C1 segment of cervical spinal cord (tissue), 14 donors: Measurements from ENCODE around the gene CAMTA1.
"Not testable (repeated sequence)": the region's sequence is repeated elsewhere in the genome, so short reads cannot be mapped to it uniquely, and the experiment has no call there.

Experiments
- DNase-seq, 14 donors: peaks; one replicate each; lab custom pipeline; 2025; lab: John Stamatoyannopoulos, UW

CAMTA1 gene

DNA sequence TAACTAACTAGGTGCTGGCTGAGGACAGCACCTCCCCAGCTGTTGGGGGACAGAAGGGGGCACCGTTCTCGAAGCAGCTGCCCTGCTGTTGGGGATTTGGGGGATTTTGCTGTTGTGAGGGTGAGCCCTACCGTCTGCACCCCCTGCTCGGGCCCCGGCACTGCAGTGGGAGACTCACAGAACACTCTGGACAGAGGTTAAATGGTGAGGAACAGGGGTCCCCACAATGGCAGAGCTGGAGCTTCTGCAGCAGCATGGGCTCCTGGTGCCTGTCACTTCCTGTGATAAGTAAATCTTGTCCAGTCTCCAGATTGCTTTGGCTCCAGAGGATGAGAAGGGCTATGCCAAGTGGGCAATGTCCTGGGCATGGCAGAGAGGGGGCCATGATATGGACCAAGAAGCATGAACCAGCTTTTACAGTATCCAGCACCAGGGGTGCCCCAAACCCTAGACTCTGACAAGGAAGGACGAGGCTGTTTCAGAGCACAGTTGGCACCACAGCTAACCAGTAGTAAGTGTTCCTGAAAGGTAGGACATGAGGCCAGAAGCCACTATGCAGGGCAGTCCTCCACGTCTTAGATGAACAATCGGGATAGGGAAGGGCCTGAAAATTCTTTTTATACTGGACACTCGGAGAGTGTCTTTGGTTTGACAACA, 620.7 kb downstream of the CAMTA1 start:
- no peak for DNase-seq

DNA sequence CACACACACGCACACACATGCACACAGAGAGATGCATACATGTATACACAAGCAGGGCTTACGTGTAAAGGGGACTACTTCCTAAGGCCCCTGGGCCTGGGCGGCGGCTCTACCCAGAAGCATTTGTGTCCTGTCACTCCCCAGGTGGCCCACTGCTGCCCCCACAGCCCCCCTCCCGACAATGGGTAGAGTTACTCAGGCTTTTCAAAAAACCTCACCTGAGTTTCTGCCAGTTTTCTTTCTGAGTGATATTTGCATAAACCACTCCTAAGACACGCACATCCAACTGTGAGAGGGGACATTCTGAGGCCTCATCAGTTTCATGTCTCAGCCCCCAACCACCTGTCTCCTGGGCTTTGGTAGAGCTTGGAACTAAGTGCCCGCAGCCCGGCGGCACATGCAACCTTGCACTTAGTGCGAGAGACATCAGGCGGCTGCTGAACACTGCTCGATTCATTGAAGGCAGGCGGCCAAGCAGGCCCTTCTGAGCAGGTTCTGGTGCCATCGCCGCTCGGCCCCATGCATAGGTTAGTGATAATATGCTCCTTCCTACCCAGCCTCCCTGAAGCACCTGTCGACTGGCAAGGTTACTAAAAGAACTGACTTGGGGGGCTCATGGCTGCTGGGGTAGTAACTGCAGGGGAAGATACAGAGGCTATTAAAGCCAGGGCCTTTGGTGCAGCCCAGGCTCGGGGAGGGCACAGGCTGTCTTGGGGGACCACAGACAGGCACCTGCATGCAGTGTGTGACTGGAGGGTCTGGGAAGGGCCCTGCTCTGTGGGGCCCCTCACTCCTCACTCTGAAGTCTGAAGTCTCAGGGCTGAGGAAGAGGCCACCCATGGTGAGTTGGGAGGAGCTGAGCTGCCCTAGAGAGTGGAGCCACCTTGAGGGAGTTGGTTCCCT, 621.6 kb downstream of the CAMTA1 start:
- no peak for DNase-seq

DNA sequence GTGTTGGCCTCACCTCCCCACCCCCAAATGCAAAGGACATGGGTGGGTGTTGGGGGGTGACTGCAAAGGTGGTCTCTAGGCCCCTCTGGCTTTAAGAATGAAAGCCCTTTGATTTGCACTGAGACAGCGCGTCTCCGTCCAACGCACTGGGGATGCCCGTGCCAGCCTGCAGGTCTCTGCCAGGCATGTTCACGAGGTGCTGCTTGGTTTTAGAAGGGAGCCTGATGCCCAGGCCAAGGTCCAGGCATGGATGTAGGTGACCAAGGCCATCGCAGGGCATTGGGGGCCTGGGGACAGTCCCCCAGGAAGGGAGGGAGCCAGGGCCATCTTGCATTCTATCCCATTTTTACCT, 622.3 kb downstream of the CAMTA1 start:
- DNase-seq: no peak

DNA sequence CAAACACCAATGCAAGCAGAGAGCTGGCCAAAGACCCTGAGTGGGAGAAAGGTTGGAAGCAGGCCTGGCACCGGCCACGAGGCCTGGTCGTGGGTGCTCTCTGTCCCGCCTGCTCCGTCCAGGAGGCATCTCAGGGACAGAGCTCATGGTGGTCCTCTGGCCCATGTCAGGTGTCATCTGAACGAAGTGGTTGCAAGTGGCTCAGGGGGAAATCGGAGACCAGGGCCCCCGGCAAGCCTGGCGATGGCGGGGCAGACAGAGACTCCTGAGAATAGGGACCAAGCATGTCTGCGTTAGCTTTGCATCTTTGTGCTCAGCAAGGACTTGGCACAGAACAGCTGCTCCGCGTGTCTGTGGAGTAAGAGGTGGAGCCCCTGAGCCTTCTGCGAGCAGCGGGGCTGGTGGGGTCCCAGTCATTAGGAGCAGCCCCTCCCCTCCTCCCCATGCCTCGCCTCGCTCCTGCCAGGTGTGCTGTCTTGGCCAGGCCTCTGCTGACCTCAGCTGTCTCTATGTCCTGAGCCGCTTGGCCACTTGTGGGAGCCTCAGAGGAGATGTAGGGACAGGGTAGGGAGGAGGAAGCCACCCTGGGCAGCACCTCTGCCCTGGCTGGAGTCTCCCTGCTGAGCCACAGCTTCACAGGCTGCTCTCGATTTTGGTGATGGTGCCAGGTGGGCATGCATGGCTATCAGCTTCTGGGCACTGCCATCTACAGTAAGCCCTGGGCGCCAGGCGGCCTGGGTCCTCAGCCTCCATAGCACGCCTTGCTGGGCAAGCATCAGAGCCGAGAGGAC, 622.9 kb downstream of the CAMTA1 start:
- DNase-seq: no peak

DNA sequence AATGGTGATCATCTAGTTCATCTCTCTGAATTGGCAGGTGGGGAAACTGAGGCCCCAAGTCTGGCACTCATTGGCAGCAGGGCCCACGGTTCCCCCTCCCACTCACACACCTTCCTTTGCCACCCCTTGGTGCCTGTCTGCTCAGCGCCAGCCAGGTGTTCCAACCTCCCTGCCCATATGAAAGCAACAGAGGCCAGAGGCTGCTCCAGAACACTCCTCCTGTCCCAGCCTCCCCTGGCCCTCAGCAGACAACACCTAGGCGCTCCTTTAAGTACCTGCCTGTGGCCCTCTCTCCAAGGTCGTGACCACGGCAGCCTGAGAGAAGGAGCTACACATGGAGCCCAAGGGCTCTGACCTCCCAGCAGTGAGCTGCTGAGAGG, 623.5 kb downstream of the CAMTA1 start:
- no peak for DNase-seq

DNA sequence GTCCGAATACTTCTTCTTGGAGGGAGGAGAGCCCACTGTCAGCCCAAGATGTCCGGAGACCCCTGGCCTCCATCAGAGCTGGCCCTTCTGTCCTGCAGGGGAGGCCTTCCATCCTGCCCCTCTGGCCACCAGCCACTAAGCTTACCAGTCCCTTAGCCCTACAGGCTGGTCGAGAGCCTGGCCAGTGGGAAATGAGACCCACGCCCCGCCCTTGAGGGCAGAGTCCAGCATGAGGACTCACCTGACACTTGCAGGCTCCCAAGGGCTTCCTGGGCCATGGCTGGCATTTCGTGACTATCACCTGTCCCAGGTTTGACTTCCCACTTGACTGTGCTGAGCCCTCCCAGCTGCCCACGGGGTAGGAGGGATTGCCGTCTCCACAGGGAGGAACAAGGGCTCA, 624.0 kb downstream of the CAMTA1 start:
- no peak for DNase-seq

DNA sequence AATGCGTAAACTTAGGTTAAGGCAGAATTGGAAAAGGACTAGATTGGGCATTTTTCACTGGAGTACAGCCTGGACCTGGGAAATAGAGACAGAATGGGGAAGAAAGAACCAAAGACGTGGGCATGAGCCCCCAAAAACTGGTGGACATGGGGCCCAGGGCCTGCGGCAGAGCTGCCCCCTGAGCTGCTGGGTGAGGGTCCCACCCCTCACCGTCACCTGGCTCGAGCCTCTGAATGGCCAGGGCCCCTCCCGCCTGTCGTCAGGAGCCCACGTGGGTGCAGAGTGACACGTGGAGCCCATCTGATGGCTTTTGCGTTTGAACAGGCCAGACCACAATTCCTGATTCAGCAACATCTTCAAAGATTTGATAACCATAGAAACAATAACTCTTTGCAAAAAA, 624.9 kb downstream of the CAMTA1 start:
- DNase-seq: no peak

DNA sequence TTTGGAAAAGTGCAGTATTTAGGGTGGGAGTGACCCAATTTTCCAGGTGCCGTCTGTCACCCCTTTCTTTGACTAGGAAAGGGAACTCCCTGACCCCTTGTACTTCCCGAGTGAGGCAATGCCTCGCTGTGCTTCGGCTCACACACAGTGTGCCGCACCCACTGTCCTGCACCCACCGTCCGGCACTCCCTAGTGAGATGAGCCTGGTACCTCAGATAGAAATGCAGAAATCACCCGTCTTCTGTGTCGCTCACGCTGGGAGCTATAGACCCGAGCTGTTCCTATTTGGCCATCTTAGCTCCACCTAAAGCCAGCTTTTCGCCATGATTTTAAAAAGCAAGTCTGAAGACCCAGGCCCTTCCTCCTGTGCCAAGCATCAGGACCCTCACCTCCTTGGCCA, 632.4 kb downstream of the CAMTA1 start:
- not testable (repeated sequence) for DNase-seq

DNA sequence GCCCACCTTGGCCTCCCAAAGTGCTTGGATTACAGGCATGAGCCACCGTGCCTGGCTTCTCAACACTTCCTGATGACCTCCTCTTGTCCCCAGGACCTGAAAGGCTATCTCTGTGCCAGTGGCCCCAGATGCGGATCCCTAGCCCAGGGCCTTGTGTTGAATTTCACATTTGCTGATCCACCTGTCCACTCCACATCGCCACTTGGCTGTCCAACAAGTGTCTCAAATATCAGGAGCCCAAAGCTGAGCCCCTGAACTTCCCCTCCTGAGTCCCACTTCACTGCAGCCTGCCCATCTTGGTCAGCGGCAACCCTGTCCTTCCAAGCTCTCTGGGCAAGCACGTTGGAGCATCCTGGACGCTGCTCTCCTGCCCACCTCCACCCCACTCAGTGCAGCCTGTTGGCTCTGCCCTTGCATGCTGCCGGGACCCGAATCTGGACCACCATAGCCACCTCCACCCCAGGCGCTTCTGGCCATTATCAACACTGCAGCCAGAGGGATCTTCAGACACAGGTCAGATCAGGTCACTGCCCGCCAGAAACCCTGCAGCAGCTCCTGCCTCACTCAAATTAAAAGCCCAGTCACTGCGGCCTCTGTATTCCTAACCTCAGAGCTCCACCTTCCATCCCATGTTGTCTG, 633.3 kb downstream of the CAMTA1 start:
- DNase-seq: no peak

DNA sequence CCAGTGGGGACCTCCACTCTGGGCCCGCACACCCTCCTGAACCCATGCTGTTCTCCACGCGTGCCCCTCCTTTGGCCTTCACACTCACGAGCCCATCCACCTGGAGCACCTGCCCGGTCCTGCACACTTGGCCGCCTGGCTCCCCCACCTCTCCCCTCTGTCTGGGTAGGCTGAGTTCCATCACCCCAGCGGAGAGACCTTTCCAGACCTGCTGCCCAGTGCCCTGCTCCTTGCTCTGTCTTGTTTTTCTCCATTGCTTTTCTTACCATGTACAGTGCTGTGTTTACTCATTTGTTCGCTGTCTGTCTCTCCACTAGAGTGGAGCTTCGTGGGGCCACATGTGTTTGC, 634.8 kb downstream of the CAMTA1 start:
- DNase-seq: no peak

DNA sequence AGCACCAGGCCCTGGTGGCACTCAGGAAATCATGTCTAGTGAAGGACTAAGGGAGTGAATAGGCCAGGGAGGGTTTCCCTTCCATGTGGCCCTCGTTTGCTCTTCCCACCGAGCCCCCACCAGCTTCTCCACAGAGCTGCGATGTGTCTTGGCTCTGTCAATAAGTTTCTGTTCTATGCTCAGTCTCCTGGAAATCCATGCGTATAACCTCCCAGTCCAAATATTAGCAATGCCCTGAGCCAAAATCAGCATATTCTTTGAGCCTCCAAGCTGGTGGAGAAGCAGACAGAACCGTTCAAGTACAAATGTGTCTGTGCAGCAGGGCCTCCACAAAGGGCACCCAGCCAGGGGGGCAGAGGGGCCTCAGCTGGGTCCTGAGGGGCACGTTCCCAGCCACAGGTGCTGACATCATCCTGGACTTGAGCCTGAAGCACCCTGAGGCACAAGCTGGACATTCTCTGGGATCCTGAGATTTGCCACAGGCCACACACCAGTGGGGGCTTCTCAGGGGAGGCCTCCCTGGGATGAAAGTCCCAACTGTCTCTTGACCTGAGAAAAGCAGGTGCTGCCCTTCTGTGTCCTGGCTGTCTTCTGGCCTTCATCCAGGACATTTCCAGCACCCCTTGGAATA, 635.3 kb downstream of the CAMTA1 start:
- no peak for DNase-seq

DNA sequence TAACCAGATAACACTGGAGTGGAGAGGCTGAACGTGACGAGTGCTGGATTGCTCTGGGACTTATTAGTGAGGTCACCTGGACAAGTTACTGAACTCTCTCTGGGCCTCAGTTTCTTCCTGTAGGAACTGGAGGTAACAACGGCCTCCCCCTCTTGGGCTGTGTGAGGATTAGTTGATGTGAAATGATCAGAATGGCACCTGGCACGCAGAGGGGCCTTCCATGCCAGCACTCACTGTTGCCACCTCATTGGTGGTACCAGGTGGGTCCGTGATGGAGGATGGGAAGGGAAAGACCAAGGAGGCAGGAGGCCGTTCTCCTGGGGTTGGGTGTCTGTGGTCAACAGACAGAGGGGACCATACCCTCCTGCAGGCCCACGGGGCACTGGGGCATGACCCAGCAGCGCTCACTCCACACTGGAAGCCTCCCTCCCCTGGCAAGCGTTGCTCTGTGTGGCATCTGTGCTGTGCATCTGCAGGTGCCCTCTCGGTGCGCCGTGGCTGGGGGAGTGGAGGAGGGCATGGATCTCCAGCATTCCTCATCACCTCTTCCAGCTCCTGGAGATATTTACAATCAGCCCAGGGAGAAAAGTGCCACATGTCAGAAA, 636.3 kb downstream of the CAMTA1 start:
- no peak for DNase-seq

DNA sequence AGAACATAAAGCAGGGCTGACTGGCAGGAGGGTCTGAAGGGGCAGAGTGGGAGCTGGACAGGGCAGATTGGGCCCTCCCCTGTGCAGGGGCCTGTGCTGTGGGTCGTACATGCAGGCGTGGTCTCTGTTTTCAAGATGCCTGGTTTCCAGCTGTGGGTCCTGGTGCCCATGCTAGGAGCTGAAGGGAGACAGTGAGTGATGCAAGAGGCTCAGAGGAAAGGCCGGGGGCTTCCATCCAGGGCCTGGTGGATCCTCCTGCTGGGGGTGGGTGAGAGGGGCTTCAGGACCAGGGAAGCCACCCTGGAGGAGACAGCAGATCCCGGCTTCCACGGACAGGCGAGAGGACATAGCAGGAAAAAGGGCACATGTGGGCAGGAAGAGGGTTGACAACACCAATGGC, 636.8 kb downstream of the CAMTA1 start:
- DNase-seq: no peak

DNA sequence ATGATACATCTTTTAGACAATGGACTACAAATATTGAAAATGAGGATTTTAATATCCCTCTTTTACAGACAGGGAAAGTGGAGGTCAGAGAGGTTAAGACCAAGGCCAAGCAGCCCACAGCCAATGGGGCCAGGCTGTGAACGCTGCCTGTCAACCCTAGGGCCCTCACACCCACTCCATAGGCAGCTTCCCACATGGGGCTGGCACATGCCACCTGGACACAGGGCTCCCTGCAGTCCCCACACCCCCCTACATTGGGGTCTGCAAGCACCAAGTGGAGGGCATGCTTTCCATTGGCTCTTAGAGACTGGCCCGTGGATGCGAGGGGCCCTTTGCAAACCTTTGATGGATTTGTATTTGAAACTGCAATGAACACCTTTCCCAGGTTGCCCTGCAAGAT, 637.3 kb downstream of the CAMTA1 start:
- no peak for DNase-seq

DNA sequence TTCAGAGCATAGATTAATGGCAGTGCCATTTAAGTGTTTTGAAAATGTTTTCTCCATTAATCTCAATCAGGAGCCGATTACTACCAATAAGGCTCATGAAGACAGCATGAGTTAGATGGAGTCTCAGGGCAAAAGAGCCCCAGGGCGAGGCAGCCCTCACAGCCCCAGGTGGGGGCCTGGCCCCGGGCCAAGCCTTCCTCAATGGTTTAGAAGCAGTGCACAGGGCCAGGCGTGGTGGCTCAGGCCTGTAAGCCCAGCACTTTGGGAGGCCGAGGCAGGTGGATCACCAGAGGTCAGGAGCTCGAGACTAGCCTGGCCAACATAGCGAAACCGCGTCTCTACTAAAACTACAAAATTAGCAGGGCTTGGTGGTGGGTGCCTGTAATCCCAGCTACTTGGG, 637.7 kb downstream of the CAMTA1 start:
- DNase-seq: no peak

DNA sequence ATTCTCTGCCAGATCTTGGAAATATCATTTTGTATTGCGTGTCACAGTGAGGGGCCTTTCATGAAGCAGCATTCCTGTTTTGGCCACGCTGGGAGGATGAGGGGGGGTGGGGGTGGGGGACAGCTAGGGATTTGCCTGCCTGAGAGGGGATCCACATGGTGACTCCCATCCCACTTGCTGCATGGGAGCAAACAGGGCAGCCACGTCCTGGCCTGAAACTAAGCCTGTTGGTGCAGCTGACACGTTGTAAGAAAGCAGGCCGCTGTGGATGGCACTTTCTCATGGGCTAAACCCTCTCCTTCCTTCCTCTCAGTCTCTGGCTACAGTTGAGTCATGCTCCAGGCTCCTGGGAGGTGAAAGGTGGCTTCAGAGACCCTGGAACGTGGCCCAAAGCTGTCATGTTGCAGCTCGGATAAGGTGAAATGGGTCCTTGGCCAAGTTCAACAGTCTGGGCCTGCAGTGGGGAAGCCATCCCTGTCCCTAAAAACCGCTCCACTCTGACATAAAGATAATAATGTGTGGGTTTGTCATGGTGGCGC, 639.2 kb downstream of the CAMTA1 start:
- DNase-seq: no peak

DNA sequence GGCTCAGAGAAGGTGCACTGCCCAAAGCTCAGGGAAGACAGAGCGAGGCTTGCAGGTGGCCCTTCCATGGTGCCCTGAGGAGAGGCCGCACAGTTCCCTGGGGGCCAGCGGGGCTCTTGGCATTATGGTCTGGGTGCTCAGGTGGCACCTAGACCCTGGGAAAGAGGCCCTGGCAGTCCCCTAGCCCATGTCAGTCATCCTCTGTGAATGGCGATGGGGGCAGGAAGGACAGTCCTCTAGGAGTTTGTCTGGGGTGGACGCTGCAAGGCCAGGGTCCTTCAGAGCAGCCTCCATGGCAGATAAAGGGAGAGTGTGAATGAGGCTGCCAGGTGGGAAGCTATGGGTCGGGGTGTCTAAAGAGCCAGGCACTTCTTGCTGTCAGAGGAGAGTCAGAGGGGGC, 640.0 kb downstream of the CAMTA1 start:
- DNase-seq: no peak

DNA sequence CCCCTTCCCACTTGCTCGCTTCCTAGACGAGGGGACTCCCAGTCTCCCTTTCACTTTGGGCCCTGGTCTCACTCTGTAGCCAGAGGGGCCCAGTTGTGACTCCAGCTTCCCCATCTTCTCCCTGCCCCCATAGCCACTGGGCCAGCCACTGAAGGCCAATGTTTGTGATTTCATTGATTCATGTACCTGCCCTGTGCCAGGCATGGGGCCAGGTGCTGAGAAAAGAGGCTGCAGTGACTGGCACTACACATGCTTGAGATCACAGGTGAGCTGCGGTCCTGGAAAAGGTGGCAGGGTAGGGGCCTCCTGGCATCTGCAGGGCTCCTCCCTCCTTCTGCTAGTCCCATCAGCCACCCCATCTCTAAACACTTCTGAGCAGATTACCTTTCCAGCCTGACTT, 640.5 kb downstream of the CAMTA1 start:
- DNase-seq: no peak

DNA sequence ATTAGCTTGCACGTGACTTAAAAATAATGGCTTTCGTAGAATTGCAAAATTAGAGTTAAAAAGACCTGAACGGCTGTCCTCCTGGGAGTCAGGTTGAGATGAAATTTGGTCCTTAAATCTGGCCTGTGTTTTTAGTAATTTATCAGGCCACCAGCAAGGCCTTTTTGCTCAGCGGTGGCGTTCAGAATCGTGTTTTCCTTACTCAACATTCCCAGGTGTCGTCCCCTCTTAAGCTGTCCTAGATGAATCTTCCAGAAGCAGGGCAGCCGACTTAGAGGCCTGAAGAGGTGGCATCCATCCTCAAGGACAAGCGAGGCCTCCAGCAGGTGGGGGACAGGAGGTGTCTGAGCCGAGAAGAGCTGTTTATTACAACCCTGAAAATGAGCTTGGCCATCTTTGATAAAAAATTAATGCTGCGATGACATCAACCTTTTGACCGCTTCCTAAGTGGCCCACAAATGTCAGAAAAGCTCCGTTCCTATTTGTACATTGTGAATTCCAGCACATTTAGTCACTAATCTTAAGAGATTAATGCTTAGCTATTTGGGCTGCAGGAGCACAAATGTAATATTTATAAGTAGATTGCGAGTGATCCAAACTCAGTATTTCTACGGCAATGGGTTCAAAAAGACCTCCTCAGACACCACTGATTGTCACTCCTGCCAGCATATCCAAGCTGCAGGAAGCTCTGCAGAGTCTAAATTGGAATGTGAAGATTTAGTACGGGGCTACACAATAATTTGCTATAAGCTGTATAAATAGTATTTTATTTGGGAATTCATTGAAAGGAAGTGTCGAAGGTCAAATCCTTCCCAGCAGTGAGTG, 641.7 kb downstream of the CAMTA1 start:
- DNase-seq: no peak
